Mucosa of descending colon (tissue), 3 donors: ENCODE measurements around the gene OSGIN1. TPM values are rescaled to one million over a fixed set of nuclear protein-coding genes. Genes with fewer than 3 reads are reported as not detected.
"Not testable (repeated sequence)": the region's sequence is repeated elsewhere in the genome, so short reads cannot be mapped to it uniquely, and the experiment has no call there.

Experiments
- ATAC-seq: fragments of 200-7000 bp; cut with Tn5 transposase; one replicate; pipeline ENCODE4 v1.9.1; 2020; ENCODE audit warnings: mild to moderate bottlenecking, moderate library complexity
- DNase-seq, 3 donors: peaks; one replicate each; pipeline ENCODE4 v3.0.0-alpha.2; 2020
- H3K36me3 ChIP-seq: fragments of 200-600 bp; one replicate; pipeline ENCODE4 v1.8.0; 2021; ENCODE audit warnings: low read depth, mild to moderate bottlenecking
- H3K4me1 ChIP-seq: fragments of 200-600 bp; one replicate; pipeline ENCODE4 v1.8.0; 2021; ENCODE audit warnings: low read depth, mild to moderate bottlenecking
- H3K4me3 ChIP-seq: fragments of 200-600 bp; one replicate; pipeline ENCODE4 v1.8.0; 2021; ENCODE audit warnings: mild to moderate bottlenecking
- H3K9me3 ChIP-seq: fragments of 200-600 bp; one replicate; pipeline ENCODE4 v1.8.0; 2021; ENCODE audit warnings: mild to moderate bottlenecking
- CTCF ChIP-seq: fragments of 200-600 bp; IDR thresholded peaks from one replicate; pipeline ENCODE4 v1.8.0; 2022; ENCODE audit warnings: antibody characterized with exemption, mild to moderate bottlenecking
- intact Hi-C, 2 donors: fragments of 100-400 bp; cut with DNase I in 1 of 2; cut with micrococcal nuclease in 1 of 2; formaldehyde crosslinking; loops; one replicate each; pipeline versions ENCODE4 v1.11.0 to v1.11.1; 2022; cut with DNase I, micrococcal nuclease
- total RNA-seq, 3 donors: library from RNA; stranded (reverse); fragmentation: NEBNext Ultra II Directional in 2 of 3; extraction: Animal tissue kit (Norgen Biotek cat#: 25700) in 2 of 3; gene quantifications; one replicate each; pipeline versions ENCODE4 v1.2.1 to v1.2.4, GENCODE V29; 2021 to 2023
- donor health status: DM: no; HTN: no; CAD: no; lungs with moderate emphysema.
- donor health status: DM: no; HTN: no; CAD: no.
- donor health status: DM: no; HTN: yes; CAD: no.

Gene OSGIN1
- total RNA-seq, 3 donors from 2014 or later, result 11.6 to 15.9 (median 12.2) TPM

GRCh38 chr16:83937267-83937666 lies 15.8 kb upstream of the OSGIN1 start:
- Histone ChIP-seq H3K4me1 (peaks cover 2% of the 10 kb centered on the region), H3K36me3 (no peaks in the 10 kb centered on the region), H3K9me3 (no peaks in the 10 kb centered on the region), H3K4me3 (no peak overlapping the region)
- DNase-seq (no peak), ATAC-seq (no peak)
- TF ChIP-seq CTCF, result no peak
- intact Hi-C loops, result no loop called here

GRCh38 chr16:83937922-83938885 lies 14.8 kb upstream of the OSGIN1 start:
- ATAC-seq (no peak), DNase-seq (no peak)
- H3K4me3 ChIP-seq, result no peak overlapping the region
- H3K36me3 ChIP-seq, result no peaks in the 10 kb centered on the region
- H3K9me3 ChIP-seq, result no peaks in the 10 kb centered on the region
- intact Hi-C loops, result no loop called here
- TF ChIP-seq CTCF, result no peak
- H3K4me1 ChIP-seq, result peaks cover 2% of the 10 kb centered on the region

- H3K4me1 ChIP-seq, result peaks cover 2% of the 10 kb centered on the region
- peak; percentile 31 for ATAC-seq
Measured at GRCh38 chr16:83939266-83939855, 13.7 kb upstream of the OSGIN1 start.

GRCh38 chr16:83940119-83940518 lies 12.9 kb upstream of the OSGIN1 start:
- Histone ChIP-seq H3K9me3 (no peaks in the 10 kb centered on the region), H3K4me1 (peaks cover 2% of the 10 kb centered on the region), H3K36me3 (no peaks in the 10 kb centered on the region), H3K4me3 (no peak overlapping the region)
- no peak for TF ChIP-seq CTCF
- DNase-seq (no peak), ATAC-seq (no peak)
- intact Hi-C loops, result no loop called here

More at GRCh38 chr16:83939266-83939855, 13.7 kb upstream of the OSGIN1 start:
- intact Hi-C loops, result no loop called here
- H3K4me3 ChIP-seq, result no peak overlapping the region
- TF ChIP-seq CTCF, result no peak
- DNase-seq, result no peak
- no peaks in the 10 kb centered on the region for H3K9me3 ChIP-seq
- no peaks in the 10 kb centered on the region for H3K36me3 ChIP-seq

GRCh38 chr16:83940630-83941378 lies 12.2 kb upstream of the OSGIN1 start:
- no peak for ATAC-seq

GRCh38 chr16:83941546-83941945 lies 11.5 kb upstream of the OSGIN1 start:
- H3K36me3 ChIP-seq, ATAC-seq, DNase-seq, intact Hi-C loops, H3K4me1 ChIP-seq, H3K9me3 ChIP-seq, H3K4me3 ChIP-seq: not testable (repeated sequence)

More at GRCh38 chr16:83940630-83941378, 12.2 kb upstream of the OSGIN1 start:
- H3K9me3 ChIP-seq, result no peaks in the 10 kb centered on the region
- TF ChIP-seq CTCF, result no peak
- DNase-seq, result no peak
- intact Hi-C loops, result no loop called here
- no peak overlapping the region for H3K4me3 ChIP-seq
- H3K4me1 ChIP-seq, result peaks cover 2% of the 10 kb centered on the region
- no peaks in the 10 kb centered on the region for H3K36me3 ChIP-seq
